Activated naive CD4-positive, alpha-beta T cell (primary cell): ENCODE data around the gene C1orf21.

Experiments
- DNase-seq, 4 experiments: peaks; one replicate each; lab custom pipeline; 2025; lab: John Stamatoyannopoulos, UW

Gene C1orf21

DNA sequence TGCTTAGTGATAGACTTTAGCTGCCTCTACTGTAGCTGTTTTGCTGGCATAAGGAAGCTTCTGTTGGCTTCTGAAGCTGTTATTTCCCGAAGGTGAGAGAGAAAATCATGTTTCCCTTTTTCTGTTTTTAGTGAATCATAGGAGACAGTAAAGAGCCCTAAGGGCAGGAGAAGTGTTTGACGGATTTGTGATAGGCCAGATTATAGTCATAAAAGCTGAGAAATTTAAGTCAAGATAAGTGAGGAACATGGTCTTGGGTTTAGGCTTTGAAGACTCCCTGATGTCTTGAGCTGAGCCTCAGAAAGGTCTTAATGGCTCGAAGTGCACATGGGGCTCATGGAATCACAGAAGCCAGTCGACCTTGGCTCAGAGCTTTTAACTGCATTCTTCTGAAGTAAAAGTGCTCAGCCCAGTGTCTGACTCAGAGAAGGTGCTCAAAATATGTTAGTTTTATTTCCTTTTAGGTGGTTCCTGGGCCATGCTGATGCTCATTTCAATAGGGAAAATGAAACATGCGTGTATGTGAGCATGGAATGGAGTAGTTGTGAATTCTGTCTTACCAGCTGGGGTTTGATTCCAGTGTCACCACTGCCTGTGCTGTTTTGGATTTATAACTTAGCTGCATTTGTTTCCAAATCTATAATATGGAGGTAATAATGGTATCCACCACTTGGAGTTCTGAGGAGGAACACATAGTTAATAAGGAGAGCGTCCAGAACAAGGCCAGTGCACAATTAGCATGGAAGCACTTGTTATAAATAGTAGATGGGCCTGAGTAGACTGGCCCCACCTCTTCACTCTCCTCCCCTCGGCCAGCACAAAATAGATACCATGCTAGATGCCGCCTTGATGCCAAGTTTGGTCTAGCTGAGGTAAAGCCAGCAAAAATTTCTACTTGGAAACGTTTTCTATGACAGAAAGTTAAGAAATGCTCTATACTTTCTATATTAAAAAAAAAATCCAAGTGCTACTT lies 99.2 kb downstream of the C1orf21 start:
- no peak for DNase-seq

DNA sequence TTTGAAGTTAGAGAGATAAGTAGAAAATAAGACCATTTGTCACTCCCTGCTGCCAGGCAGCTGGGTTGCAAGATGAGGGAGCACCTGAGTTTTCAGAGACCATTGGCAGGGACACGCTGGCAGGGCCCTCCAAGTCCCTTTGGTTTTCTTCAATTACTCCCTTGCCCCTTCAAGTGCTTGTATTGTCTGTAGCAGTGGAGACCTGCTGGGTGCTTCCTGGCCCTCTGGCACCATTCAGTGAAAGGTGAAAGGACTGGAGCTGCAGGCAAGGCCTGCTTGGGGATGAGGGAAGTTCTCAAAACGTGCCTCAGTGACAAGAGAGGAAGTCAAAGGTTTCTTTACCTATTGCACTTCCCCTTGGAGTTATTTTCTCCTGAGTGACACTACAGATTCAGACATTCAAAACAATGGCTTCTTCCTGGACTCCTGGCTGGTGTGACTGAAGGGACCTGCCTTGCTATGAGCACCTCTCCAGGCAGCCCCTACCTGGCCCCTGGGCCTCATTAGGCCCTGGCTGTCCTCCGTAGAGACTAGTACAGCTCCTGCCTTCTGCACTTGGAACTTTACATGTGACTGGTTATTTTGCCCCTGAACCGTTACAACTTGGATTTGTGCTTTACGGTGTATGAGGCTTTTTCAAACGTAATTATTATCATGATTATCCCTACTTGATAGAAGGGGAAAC lies 100.1 kb downstream of the C1orf21 start:
- no peak for DNase-seq

DNA sequence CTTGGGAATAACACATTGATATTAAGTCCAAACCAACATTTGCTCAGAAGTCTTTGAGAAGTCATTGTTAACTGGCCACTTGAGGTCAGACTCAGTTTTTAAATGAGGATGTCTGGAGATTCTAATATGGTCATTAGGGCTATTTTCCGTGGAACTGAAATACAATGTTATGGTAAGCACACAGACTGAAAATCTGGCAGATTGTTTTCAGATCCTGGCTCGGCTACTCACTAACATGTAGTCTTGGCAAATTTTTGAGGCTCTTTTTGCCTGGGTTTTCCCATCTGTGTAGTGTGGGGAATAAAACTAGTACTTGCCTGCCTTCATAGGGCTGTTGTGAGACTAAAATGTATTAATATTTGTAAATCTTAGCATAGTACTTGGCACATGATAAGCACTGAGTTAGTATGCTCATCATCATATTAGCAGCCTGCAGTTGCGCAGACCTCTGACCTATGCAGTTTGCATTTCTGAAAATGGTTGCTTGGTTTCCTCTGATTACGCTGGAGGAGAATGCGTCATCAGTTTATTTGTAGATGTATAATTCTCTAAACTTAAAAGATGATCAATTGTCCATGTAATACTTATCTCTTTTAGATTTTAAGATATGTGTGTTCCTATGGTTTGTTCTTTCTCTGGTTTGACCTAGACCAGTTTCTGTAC lies 100.8 kb downstream of the C1orf21 start:
- DNase-seq, result no peak

GRCh38 chr1:184489908-184490307 lies 103.1 kb downstream of the C1orf21 start:
- no peak for DNase-seq

DNA sequence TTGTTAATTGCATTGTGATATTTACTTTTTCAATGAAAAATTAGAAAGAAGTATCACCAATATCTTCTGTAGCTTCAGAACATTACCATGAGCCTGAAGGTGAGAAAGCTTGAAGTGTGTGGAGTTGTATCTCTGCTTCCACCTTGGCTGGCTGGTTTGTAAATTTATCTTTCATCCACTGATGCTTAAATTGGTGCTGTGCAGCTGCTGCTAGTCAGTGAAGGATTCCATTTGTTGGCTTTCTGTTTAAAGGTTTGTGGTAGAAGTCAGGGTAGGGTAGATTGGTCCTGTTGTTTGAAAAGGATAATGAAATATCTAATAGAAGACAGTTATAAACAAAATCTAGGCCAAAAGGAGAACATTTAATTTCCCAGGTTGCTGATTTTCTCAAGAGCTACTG lies 105.7 kb downstream of the C1orf21 start:
- DNase-seq, result no peak

GRCh38 chr1:184493987-184494388 lies 107.2 kb downstream of the C1orf21 start:
- DNase-seq, result no peak

DNA sequence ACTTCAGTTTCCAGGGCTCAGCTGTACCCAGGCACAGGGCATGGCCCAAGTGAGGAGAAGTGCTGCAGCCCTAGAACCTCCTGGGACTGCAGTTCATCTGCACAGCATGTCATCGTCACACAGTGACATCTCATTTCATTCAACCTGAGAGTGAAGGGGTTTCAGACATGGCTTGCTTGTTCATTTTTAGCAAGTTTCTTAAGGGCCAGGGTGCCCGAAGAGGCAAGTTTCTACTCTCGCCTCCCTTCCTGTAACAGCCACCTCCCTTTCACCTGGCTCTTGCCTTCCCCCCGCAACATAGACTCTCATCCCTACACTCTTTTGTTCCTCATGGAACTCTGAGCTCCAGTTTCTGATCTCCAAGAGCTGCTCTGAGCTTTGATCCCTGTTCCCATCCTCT lies 108.1 kb downstream of the C1orf21 start:
- DNase-seq, result no peak

DNA sequence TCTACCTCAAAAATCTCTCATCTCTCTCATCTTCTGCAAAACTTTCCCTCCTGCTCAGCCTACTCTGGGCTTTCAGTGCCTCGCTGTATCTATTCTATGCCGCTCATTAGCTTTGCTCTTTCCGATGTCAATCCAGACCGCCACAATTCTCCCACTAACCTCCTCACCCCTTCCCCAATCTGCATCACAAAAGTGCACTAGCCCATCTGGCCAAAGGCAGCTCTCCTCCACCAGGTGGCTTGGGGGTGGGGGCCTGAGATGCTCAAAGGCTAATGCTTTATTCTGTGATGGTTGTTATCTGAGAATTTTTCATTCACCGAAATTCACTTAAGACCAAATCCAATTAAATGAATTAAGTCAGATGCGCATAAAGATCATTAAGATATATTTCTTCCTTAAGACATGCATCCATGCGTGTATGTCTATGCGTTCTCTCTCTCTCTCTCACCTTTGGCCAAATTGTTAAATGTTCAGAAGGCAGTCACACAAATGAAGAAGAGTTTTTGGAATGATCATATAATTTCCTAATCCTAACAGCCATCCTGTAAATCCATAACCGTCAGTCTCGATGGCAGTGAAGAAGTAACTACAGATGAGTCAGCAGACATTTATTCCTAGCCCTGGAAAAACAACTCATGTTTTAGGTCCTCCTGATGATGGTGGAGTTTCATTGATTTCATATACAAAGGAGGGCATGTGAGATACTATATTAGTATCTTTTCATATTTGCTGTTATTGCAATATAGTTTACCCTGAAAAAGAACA lies 111.3 kb downstream of the C1orf21 start:
- no peak for DNase-seq

DNA sequence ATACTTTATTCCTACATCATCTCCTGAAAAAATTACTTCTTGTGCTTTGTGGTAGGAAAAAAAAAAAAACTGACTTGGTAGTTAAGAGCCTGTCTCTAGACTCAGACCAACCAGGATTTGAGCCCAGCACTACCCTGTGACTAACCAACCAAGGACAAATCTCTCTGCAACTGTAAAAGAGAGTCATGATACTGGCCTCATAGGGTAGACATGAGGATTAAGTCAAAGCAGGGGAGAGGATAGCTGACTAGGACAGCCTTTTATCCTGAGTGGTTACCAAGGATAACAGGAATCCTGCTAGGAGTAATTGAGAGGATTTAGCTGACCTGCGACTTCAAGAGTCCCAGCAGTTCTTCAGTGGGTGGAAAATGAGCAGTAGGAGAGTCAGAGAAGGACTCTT lies 112.8 kb downstream of the C1orf21 start:
- no peak for DNase-seq

DNA sequence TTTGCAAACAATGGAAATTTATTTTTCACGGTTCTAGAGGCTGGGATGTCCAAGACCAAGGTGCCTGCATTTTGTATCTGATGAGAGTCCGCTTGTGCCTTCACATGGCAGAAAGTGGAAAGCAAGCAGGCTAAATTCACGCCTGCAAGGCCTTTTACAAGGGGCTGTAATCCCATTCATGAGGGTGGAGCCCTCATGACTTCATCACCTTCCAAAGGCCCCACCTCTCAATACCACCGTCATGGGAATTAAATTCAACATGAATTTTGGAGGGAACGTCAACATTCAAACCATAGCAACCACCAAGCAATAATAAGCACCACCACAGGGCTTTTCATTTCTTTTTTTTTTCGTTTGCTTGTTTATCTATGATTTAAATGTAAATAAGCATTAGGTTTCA lies 115.3 kb downstream of the C1orf21 start:
- no peak for DNase-seq

DNA sequence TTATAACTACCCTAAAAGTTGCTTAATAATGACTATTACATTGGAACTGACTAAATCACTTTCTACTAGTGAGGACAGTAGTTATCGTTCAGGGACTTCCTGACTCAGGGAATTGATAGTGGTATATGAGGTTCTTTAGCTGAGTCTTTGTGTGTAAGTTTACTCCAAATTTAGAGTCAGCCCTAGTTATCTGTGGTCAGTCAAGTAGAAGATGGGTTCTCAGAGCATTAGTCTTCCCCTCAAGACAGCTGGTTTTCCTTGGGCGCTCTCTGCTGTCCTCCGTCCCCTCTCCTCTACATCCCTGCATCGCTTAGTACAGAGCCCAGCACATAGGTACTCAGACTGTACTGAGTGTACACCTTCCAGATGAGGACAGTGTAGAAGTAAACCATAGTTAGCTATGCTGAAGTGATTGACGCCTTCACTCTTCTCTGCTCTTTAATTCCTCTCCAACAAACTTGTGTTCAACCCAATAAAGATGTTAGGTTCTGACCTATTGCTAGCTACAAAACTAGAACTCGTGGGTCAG lies 116.5 kb downstream of the C1orf21 start:
- no peak for DNase-seq

DNA sequence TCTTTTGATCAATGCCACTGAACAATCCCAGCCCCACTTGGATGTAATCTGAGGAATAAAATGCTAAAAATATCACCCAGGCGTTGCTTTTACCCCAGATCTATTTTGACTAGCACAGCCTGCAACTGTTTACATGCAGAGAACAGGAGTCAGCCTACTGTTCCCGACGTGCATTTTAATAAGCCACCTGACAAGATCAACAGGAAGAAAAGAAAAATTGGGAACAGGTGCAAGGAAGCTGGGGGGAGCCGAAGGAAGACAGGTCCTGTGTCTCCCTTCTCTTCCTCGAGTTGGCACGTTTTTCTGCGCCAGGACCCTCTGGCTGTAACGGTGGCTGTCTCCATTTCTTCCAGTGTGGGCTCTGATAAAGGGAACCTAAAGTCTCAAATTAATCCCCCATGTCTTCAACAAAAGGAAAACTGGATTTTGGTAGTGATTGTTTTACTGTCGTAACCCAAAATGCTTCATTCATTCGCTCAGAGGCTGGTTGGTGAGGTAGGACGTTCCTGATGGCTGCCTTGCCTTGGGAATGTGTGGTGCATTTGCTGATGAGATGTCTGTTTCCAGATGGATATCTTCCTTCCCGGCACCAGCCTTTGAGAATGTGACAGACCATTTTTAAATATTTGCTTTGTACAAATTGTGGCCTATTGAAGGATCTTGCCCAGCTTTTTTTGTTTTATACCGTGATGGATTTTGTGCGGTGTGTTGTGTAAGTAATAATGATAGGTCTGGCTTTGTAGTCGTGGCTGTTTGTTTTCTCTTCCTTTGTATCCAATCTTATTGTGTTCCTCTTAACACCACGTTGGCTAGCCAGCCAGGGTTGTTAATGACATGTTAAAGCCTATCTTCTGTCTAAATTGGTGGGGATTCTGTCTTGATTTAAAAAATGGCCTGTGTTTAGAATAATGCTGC lies 117.5 kb downstream of the C1orf21 start:
- DNase-seq, result no peak

DNA sequence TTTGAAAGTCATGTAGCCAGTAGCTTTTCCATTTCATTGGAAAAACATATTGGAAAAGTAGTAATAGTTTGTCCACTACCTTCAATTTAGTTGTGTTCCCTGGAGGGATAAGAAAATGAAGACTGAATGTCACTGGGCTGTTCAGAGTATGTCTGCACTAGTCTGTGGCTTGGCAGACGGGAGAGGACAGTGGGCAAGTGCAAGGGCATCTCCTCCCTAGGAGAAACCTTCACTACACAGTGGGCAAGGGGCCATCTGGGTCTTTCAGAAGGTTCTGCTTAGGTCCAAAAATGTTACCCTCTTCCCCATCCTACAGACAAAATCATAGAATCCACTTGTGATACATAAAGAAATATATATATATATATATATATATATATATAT lies 118.1 kb downstream of the C1orf21 start:
- no peak for DNase-seq

DNA sequence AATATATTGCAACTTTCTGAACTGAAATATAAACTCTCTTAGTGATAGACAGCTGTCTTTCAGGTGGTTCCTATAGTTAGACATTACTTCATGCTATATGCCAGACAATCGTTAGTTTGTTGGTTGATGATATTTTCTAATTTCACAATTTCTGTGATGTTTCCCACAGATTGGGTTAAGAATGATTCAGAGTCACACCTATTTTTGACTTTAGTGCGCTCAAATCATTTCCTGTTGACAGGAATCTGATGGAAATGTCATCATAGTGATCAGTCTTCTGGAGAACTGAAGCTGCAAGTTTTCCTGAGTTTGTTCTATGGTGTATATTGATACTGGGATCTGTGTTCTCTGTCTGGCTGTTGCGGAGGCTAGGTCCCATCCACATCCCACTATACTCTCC lies 119.7 kb downstream of the C1orf21 start:
- DNase-seq, result no peak

GRCh38 chr1:184507165-184507564 lies 120.3 kb downstream of the C1orf21 start:
- no peak for DNase-seq

DNA sequence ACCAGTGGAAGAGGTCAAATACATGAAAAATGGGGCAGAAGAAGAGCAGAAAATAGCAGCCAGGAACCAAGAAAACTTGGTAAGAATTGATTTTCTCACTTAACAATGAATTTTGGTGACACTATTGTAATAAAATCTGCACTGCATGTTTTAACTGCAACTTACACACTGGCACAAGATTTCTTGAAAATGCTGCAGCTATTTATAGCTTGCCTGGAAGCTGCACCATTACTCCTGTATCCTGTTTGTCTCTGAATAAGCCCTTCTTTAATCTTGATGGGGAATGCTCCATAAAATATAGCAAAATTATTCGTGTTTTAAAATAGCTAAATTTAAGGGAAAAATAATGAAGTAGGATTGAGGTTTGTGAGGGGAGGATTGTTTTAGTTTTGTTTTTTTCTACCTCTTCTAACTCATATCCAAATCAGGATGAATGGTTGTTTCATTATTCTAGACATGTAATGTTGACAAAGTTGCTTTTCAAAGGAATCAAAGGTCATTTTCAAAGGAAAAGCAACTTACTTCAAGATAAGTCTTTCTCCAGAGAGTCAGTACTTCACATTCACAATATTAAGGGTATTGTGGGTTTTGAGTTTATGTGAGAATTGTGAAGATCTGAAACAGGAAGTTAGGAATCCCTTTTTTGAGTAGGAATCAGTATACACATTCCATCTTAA lies 120.9 kb downstream of the C1orf21 start:
- DNase-seq, result no peak

DNA sequence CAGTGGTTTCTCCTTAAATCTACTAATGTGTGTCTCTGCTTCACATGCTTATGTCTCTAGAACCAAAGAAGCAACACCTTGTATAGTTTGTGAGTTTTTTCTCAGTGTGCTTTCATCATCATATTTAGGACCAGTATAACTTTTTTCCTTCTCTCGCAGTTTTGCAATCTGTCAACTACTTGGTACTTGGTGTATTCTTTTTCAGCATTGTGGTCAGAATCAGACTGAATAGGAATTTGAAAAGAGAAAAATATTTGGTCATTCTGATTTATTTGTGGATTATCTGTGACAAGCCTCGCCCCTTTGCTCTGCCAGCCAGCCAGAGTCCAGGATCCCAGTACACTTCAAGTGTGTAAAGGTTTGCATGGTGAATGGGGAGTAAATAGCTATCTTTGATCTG lies 122.3 kb downstream of the C1orf21 start:
- no peak for DNase-seq

GRCh38 chr1:184510110-184510509 lies 123.3 kb downstream of the C1orf21 start:
- DNase-seq, result no peak

GRCh38 chr1:184512724-184513123 lies 125.9 kb downstream of the C1orf21 start:
- DNase-seq, result no peak

- no peak for DNase-seq
These were observed 126.6 kb downstream of the C1orf21 start for GRCh38 chr1:184513421-184513820.
